SJSA1 (cell line): ENCODE data around the gene PALM2AKAP2. TPM values are rescaled to one million over a fixed set of nuclear protein-coding genes. Genes with fewer than 3 reads are reported as not detected.

Experiments
- DNase-seq, 2 experiments: peaks; one replicate each; pipeline ENCODE4 v3.0.0-alpha.2; 2015 to 2020; ENCODE audit warnings: low spot score in 2 of 2, low read depth in 1 of 2
- H3K27ac ChIP-seq: fragments of 250-450 bp; sonication (Bioruptor Pico); 2 replicates; pipeline ENCODE4 v1.5.1; 2020; ENCODE audit warnings: mild to moderate bottlenecking, moderate library complexity
- H3K27me3 ChIP-seq: fragments of 250-450 bp; sonication (Bioruptor Pico); replicated peaks from 2 replicates; pipeline ENCODE4 v1.5.1; 2020; ENCODE audit warnings: mild to moderate bottlenecking, moderate library complexity
- H3K36me3 ChIP-seq: fragments of 250-450 bp; sonication (Bioruptor Pico); 2 replicates; pipeline ENCODE4 v1.5.1; 2020; ENCODE audit warnings: mild to moderate bottlenecking
- H3K4me1 ChIP-seq: fragments of 250-450 bp; sonication (Bioruptor Pico); replicated peaks from 2 replicates; pipeline ENCODE4 v1.6.1; 2021; ENCODE audit warnings: mild to moderate bottlenecking
- H3K4me3 ChIP-seq: fragments of 250-450 bp; sonication (Bioruptor Pico); 2 replicates; pipeline ENCODE4 v1.5.1; 2020; ENCODE audit warnings: mild to moderate bottlenecking
- H3K9me3 ChIP-seq: fragments of 250-450 bp; sonication (Bioruptor Pico); replicated peaks from 2 replicates; pipeline ENCODE4 v1.5.1; 2020; ENCODE audit warnings: mild to moderate bottlenecking
- total RNA-seq: library from RNA; depleted of rRNA; stranded (reverse); fragments of >200 nt; shearing (Covaris generic); gene quantifications from 2 replicates; pipeline ENCODE4 v1.2.3, GENCODE V29; 2014; rRNA removed

The PALM2AKAP2 gene
- 18.2 and 35.7 TPM in 2 replicates for total RNA-seq

- Histone ChIP-seq H3K9me3 (no peaks in the 10 kb centered on the region), H3K4me3 (peak within 1 kb of the TSS; percentile 82), H3K36me3 (peaks cover 23% of the 10 kb centered on the region), H3K27me3 (no peaks in the 10 kb centered on the region), H3K4me1 (peaks cover 40% of the 10 kb centered on the region), H3K27ac (peak within 1 kb of the TSS; percentile 78)
- peak; percentile 75 for DNase-seq
Observed at GRCh38 chr9:109779711-109780452, at the start of gene PALM2AKAP2. Gene PALM2AKAP2, plus strand, starts transcription at chr9:109780198. Its CDS starts 291 bp downstream, at chr9:109780489.

- DNase-seq: no peak
- Histone ChIP-seq H3K4me1 (no peaks in the 10 kb centered on the region; the same call in 1 of the 2 replicates), H3K27me3 (no peaks in the 10 kb centered on the region), H3K36me3 (no peaks in the 10 kb centered on the region), H3K27ac (no peak overlapping the region), H3K4me3 (no peak overlapping the region), H3K9me3 (no peaks in the 10 kb centered on the region)
Observed at GRCh38 chr9:109730228-109730627, 49.8 kb upstream of the PALM2AKAP2 start.

DNA sequence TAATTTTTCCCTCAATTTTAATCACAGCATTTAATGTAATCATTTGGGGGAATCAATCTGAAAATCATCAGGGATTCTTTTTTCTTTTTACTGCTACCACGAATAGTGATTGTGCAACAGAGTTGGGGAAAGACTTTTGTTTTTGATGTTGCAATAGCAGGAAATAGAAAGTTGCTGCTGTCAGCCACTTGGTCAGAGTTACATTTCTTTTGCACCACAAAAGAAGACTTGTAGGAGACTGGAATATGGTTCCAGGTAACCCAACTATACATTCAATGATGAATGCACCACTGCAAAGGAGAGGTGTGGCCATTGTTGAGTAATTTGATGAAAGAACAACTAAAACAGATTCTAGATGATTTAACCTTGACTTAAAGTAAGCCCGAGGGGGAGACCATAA, 46.3 kb upstream of the PALM2AKAP2 start:
- no peak for DNase-seq
- Histone ChIP-seq H3K4me3 (no peak overlapping the region), H3K27me3 (no peaks in the 10 kb centered on the region), H3K36me3 (no peaks in the 10 kb centered on the region), H3K9me3 (no peaks in the 10 kb centered on the region), H3K4me1 (peaks cover 10% of the 10 kb centered on the region), H3K27ac (no peak overlapping the region)

DNA sequence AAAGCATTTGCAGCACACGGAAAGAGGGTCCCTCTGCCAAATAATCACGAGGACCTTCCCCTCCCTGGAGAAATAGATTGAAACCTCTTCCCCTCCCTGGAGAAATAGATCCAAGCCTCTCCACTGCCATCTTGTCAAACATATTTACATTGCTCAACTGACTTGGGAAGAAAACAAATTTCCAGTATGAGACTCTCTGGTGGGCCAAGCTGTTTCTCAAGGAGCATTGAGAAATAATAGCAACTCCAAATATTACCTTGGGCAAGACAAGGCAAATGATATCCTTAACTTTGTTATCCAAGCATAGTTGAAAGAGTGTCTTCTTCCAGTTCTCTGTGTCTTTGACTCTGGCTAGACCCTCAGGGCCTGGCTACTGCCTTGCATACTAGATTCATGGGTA, 45.2 kb upstream of the PALM2AKAP2 start:
- H3K4me1 ChIP-seq: peaks cover 13% of the 10 kb centered on the region
- no peaks in the 10 kb centered on the region for H3K36me3 ChIP-seq
- no peaks in the 10 kb centered on the region for H3K9me3 ChIP-seq
- H3K27ac ChIP-seq: no peak overlapping the region
- H3K27me3 ChIP-seq: no peaks in the 10 kb centered on the region
- no peak for DNase-seq
- no peak overlapping the region for H3K4me3 ChIP-seq

DNA sequence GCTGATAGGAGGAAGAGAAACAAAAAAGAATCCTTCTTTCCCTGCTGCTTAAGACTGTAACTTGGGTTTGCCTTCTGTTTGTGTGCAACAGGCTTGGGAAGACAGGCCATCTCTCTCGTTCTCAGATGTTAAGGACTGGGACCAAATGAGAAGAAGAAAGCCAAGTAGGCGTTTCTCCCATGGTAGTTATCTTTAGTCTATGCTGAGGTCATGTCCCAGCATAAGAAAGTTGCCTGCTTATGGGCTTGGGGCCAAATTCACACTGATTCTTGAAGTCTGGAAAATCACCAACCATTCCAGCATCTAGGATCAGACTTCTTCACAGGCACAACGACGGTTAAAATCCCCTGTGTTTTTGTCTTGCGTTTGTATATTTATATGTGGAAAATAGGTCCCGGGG, 44.2 kb upstream of the PALM2AKAP2 start:
- Histone ChIP-seq H3K9me3 (no peaks in the 10 kb centered on the region), H3K27ac (no peak overlapping the region), H3K4me1 (peaks cover 18% of the 10 kb centered on the region), H3K36me3 (no peaks in the 10 kb centered on the region), H3K27me3 (no peaks in the 10 kb centered on the region), H3K4me3 (no peak overlapping the region)
- DNase-seq: no peak

DNA sequence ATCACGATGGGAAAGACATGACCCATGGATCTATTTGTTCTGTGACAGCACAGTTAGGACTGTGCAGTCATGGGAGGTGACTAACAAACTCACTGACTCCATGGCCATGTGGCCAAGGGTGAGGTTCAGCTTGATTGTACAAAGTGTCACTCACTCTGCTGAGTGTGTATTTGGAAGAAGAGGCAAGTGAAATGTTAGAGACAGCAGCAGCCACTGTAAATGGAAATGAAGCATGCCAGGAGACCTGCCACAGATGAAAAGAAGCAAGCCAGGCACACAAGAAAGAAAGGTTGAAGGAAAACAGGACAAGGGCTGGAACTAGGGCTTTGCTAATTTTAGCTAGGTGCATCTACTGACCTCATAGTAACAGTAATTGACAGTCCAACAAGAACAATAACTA, 42.7 kb upstream of the PALM2AKAP2 start:
- Histone ChIP-seq H3K4me1 (peaks cover 19% of the 10 kb centered on the region), H3K36me3 (no peaks in the 10 kb centered on the region), H3K27me3 (no peaks in the 10 kb centered on the region), H3K27ac (no peak overlapping the region), H3K4me3 (no peak overlapping the region), H3K9me3 (no peaks in the 10 kb centered on the region)
- no peak for DNase-seq

- H3K4me1 ChIP-seq: peaks cover 43% of the 10 kb centered on the region
- H3K4me3 ChIP-seq: no peak overlapping the region
- H3K36me3 ChIP-seq: no peaks in the 10 kb centered on the region
- no peak overlapping the region for H3K27ac ChIP-seq
- H3K27me3 ChIP-seq: no peaks in the 10 kb centered on the region
- no peak for DNase-seq
- H3K9me3 ChIP-seq: no peaks in the 10 kb centered on the region
Observed at GRCh38 chr9:109739760-109740159, 40.2 kb upstream of the PALM2AKAP2 start.

GRCh38 chr9:109742776-109743348, 37.1 kb upstream of the PALM2AKAP2 start:
- peaks cover 55% of the 10 kb centered on the region for H3K4me1 ChIP-seq
- no peak for DNase-seq
- no peaks in the 10 kb centered on the region for H3K36me3 ChIP-seq
- H3K9me3 ChIP-seq: no peaks in the 10 kb centered on the region
- no peak overlapping the region for H3K27ac ChIP-seq
- no peak overlapping the region for H3K4me3 ChIP-seq
- no peaks in the 10 kb centered on the region for H3K27me3 ChIP-seq

DNA sequence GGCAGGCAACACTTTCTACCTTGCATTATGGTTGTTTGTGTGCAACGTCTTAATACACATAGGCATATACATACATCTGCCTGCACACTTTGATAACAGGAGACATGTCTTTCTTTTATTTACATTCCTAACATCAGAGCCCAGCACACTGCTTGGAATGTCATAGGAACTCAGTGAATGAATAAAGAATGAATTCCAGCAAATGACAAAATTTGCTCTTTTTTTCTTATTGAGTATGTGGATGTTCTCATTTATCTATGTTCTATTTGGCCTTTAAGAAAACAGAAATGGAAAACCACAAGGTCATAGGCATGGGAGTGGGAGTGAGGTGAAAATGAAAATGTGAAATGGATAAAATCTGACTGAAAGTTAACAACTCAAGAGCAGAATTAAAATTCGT, 36.3 kb upstream of the PALM2AKAP2 start:
- no peaks in the 10 kb centered on the region for H3K36me3 ChIP-seq
- no peak overlapping the region for H3K27ac ChIP-seq
- H3K27me3 ChIP-seq: no peaks in the 10 kb centered on the region
- no peak for DNase-seq
- peaks cover 55% of the 10 kb centered on the region for H3K4me1 ChIP-seq
- H3K4me3 ChIP-seq: no peak overlapping the region
- H3K9me3 ChIP-seq: no peaks in the 10 kb centered on the region

- Histone ChIP-seq H3K4me1 (peaks cover 49% of the 10 kb centered on the region), H3K9me3 (no peaks in the 10 kb centered on the region), H3K36me3 (no peaks in the 10 kb centered on the region), H3K27ac (peak overlapping the region; percentile 49), H3K27me3 (no peaks in the 10 kb centered on the region), H3K4me3 (no peak overlapping the region)
- DNase-seq: peak; percentile 44 to 54
Observed at GRCh38 chr9:109745335-109746283, 34.4 kb upstream of the PALM2AKAP2 start.

DNA sequence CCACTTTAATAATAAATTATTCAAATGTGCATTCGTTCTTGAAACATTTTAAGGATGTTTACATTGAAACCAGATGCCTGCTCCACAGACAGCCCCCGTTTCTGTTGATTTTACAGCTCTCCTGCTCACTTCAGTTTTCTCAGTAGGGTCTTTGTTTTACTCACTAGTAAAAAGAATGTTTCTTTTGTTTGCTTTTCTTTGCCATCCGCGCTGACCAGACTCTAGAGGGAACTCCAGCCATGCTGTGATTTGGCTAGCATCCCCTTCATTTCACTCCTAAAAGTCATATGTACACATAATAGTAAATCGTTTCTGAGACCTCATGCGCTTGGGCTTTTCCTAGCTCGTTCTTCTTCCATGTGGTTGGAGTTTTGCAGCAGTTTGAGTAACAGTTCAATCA, 28.7 kb upstream of the PALM2AKAP2 start:
- H3K4me3 ChIP-seq: 0 out of 2 replicates have a peak overlapping the region, but pooled peaks have one; percentile 3
- no peaks in the 10 kb centered on the region for H3K36me3 ChIP-seq
- no peaks in the 10 kb centered on the region for H3K27me3 ChIP-seq
- H3K27ac ChIP-seq: peak overlapping the region; percentile 8; the same call in 1 of the 2 replicates
- H3K4me1 ChIP-seq: peaks cover 35% of the 10 kb centered on the region
- DNase-seq: peak; percentile 47 to 67
- H3K9me3 ChIP-seq: no peaks in the 10 kb centered on the region

- H3K4me3 ChIP-seq: no peak overlapping the region
- no peaks in the 10 kb centered on the region for H3K9me3 ChIP-seq
- peaks cover 29% of the 10 kb centered on the region for H3K4me1 ChIP-seq
- no peak overlapping the region for H3K27ac ChIP-seq
- no peaks in the 10 kb centered on the region for H3K36me3 ChIP-seq
- DNase-seq: no peak
- H3K27me3 ChIP-seq: no peaks in the 10 kb centered on the region
Observed at GRCh38 chr9:109753308-109753707, 26.7 kb upstream of the PALM2AKAP2 start.

DNA sequence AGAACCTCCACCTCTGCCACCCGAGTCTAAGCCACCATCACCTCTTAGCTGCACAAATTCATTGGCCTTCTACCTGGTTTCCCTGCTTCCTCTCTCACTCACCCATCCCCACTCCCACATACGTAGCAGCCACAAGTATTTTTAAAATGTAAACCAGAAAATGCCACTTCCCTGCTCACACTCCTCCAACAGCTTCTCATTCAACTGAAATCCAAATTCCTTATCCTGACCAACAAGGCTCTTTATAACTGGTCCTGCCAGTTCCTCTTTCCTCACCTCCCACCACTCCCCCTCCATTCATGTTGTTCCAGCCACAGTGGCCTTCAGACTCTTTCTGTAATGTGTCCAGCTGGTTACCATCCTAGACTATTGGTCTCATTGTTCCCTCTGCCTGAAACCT, 25.0 kb upstream of the PALM2AKAP2 start:
- Histone ChIP-seq H3K27me3 (no peaks in the 10 kb centered on the region), H3K36me3 (no peaks in the 10 kb centered on the region), H3K9me3 (no peaks in the 10 kb centered on the region), H3K4me3 (no peak overlapping the region), H3K27ac (peak overlapping the region; percentile 60), H3K4me1 (peaks cover 29% of the 10 kb centered on the region)
- peak in 1 of 2 experiments; percentile 66 for DNase-seq
